ENCODE results near the gene MYO16. TPM values are rescaled to one million over a fixed set of nuclear protein-coding genes. Genes with fewer than 3 reads are reported as not detected.

The MYO16 gene
- total and polyA plus RNA-seq, 8 donors: 1.1 to 2.5 (median 1.7) TPM

DNA sequence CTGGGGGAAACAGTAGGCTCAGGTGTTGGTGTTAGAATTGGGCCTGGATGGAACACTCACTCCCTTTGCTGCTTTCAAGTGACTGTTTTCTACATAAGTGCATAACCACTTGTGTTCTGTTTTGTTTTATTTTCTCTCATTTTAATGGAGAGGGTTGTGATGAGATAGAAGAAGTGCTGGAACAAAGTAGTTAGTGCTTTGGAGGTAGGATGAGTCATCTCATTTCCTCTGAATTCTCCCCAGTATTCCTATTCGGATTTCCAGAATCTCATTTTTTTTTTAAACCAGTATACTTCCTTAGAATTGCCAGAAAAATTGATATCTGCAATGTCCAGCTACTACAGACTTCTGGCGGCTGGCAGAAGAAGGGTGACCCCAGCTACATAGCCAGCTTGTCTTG lies 575.9 kb downstream of the MYO16 start:
- H3K27ac ChIP-seq: peak overlapping the region; percentile 19 to 41
- no peaks in the 10 kb centered on the region for H3K36me3 ChIP-seq
- peak; percentile 44 for ATAC-seq
- no peaks in the 10 kb centered on the region for H3K4me1 ChIP-seq
- H3K4me3 ChIP-seq: no peak overlapping the region
- TF ChIP-seq, protein P1, sequence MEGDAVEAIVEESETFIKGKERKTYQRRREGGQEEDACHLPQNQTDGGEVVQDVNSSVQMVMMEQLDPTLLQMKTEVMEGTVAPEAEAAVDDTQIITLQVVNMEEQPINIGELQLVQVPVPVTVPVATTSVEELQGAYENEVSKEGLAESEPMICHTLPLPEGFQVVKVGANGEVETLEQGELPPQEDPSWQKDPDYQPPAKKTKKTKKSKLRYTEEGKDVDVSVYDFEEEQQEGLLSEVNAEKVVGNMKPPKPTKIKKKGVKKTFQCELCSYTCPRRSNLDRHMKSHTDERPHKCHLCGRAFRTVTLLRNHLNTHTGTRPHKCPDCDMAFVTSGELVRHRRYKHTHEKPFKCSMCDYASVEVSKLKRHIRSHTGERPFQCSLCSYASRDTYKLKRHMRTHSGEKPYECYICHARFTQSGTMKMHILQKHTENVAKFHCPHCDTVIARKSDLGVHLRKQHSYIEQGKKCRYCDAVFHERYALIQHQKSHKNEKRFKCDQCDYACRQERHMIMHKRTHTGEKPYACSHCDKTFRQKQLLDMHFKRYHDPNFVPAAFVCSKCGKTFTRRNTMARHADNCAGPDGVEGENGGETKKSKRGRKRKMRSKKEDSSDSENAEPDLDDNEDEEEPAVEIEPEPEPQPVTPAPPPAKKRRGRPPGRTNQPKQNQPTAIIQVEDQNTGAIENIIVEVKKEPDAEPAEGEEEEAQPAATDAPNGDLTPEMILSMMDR (IDR thresholded peaks at IDR 0.05): no peak
- H3K27me3 ChIP-seq: no peaks in the 10 kb centered on the region
- no peak for DNase-seq
- intact Hi-C loops (cut with DNase I): no loop called here
- H3K9me3 ChIP-seq: no peaks in the 10 kb centered on the region

DNA sequence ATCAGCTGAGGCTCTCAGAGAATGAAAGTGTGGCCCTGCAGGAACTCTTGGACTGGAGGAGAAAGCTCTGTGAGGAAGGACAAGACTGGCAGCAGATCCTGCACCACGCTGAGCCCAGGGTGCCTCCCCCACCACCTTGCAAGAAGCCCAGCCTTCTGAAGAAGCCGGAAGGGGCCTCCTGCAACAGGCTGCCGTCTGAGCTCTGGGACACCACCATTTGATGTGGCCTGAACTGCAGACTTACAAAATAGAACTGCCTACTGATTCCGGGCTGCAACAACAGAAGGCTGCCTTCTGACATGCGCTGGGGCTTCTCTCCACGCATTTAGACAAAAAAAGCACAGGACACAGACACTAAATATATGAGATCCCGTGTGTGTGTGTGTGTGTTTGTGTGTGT lies 577.2 kb downstream of the MYO16 start:
- Histone ChIP-seq H3K36me3 (no peaks in the 10 kb centered on the region), H3K9me3 (no peaks in the 10 kb centered on the region), H3K27me3 (no peaks in the 10 kb centered on the region), H3K4me3 (no peak overlapping the region), H3K4me1 (no peaks in the 10 kb centered on the region), H3K27ac (no peak overlapping the region)
- ATAC-seq (no peak), DNase-seq (no peak)
- intact Hi-C loops (cut with DNase I): no loop called here
- TF ChIP-seq, protein P1 (IDR thresholded peaks at IDR 0.05): no peak

DNA sequence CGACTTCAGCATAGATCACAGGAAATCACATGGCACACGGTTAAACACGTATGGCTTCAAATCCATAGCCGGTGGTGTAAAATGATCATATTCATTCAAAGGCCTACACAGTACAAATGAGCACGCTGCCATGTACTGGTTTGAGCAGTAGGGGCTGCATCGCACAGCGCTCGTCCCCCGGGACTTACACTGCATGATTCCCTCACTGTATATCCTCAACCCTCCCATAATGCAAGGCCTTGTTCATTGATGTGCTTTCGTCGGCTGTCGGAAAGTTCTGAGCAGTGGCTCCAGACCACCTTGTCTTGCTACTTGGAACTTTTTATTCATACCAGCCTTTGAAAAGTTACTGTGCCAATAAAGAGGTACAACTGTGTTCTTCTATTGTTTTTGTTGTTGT lies 578.2 kb downstream of the MYO16 start:
- H3K36me3 ChIP-seq: no peaks in the 10 kb centered on the region
- ATAC-seq (no peak), DNase-seq (no peak)
- no peak overlapping the region for H3K27ac ChIP-seq
- TF ChIP-seq, protein P1 (IDR thresholded peaks at IDR 0.05): no peak
- H3K9me3 ChIP-seq: no peaks in the 10 kb centered on the region
- no peak overlapping the region for H3K4me3 ChIP-seq
- H3K27me3 ChIP-seq: no peaks in the 10 kb centered on the region
- intact Hi-C loops (cut with DNase I): no loop called here
- no peaks in the 10 kb centered on the region for H3K4me1 ChIP-seq

DNA sequence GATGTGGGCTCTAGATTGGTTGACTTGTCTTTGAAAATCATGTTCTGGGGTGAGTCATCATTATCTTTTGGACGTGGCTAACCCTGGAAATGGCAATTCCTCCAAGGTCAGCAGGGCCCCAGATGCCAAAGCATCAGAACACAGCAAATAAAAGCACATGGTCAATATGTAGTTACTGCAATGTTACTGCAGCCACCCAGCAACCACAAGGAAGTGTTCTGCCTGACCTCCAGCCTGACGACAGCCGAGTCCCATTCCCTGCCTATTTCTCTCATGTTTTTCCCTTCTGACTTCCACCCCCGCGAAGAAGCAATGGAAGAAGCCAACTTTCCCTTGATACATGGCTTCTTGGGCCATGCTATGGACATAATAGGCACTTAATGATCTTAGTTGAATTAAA lies 579.1 kb downstream of the MYO16 start:
- intact Hi-C loops (cut with DNase I): no loop called here
- ATAC-seq: no peak
- Histone ChIP-seq H3K4me1 (no peaks in the 10 kb centered on the region), H3K9me3 (no peaks in the 10 kb centered on the region), H3K27me3 (no peaks in the 10 kb centered on the region), H3K36me3 (no peaks in the 10 kb centered on the region), H3K4me3 (no peak overlapping the region), H3K27ac (no peak overlapping the region)
- no peak for DNase-seq
- TF ChIP-seq, protein P1 (IDR thresholded peaks at IDR 0.05): no peak

DNA sequence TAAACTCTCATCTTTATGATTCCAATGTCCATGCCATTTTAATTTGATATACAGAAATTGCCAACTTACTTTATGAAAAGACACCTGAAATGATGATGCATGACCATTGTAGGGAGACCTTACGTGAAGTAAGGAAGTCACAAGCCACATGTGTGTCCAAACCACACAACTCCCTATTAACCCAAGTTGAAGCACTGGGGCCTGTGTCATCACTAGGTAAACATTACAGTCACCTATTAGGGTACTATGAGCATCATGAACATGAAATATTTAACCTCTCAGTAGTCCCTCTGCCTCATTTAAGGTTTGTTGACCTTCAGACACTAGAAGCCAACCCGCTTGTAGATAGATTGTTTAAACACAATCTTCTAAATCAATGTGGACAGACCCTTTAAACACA lies 580.1 kb downstream of the MYO16 start:
- TF ChIP-seq, protein P1 (IDR thresholded peaks at IDR 0.05): no peak
- H3K4me1 ChIP-seq: no peaks in the 10 kb centered on the region
- ATAC-seq (no peak), DNase-seq (no peak)
- no peak overlapping the region for H3K4me3 ChIP-seq
- no peak overlapping the region for H3K27ac ChIP-seq
- no peaks in the 10 kb centered on the region for H3K9me3 ChIP-seq
- H3K36me3 ChIP-seq: no peaks in the 10 kb centered on the region
- no peaks in the 10 kb centered on the region for H3K27me3 ChIP-seq
- intact Hi-C loops (cut with DNase I): no loop called here

Measured in left lung (tissue), 10 donors.